Measurements from ENCODE around the gene FAM83G. TPM values are rescaled to one million over a fixed set of nuclear protein-coding genes. Genes with fewer than 3 reads are reported as not detected.

The FAM83G gene
- total RNA-seq, 1 experiment from 2014 or later, result 24.3 TPM

DNA sequence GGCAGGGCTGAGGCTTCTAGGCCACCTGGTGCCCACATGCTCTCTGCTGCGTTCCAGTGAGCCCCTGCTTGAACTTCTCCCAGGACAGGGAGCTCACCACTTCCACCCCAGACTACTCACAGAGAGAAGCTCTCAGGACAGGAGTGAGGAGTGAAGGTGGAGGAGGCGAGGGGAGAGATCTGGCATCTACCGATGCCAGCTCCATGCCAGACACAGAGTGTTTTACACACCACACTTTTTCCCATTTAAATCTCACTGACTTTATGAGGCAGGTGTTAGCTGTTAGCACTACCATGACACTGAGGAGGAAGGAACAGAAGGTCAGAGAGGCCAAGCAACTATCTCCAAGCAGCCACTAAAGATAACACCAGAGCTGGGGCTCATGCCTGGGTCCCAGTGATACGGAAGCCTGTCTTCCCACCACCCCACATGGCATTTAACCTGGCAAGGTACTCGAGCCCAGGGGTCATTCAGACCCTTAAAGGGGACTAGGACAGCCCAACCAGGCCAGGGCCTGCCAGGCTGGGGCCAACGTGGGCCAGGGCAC, 6.8 kb downstream of the FAM83G start:
- Mint-ChIP-seq H3K36me3 (ENCODE audit: insufficient read depth, unreplicated experiment) (peaks cover 76% of the 10 kb centered on the region), H3K27ac (ENCODE audit: unreplicated experiment) (no peak overlapping the region), H3K4me3 (ENCODE audit: unreplicated experiment) (no peak overlapping the region), H3K9me3 (ENCODE audit: unreplicated experiment) (peaks cover 14% of the 10 kb centered on the region), H3K4me1 (ENCODE audit: low read depth, unreplicated experiment) (peaks cover 7% of the 10 kb centered on the region), H3K27me3 (ENCODE audit: insufficient read depth, unreplicated experiment) (no peaks in the 10 kb centered on the region)
- Histone ChIP-seq H3K9me3 (peaks cover 7% of the 10 kb centered on the region; the same call in 1 of the 2 replicates), H3K4me1 (peaks cover 7% of the 10 kb centered on the region), H3K27me3 (replicated peaks; ENCODE audit: control insufficient read depth, insufficient read depth, low read length) (no peaks in the 10 kb centered on the region), H3K36me3 (ENCODE audit: control insufficient read depth, insufficient read depth, low read length) (no peaks in the 10 kb centered on the region; the same call in 1 of the 2 replicates), H3K4me3 (ENCODE audit: low read depth, low read length) (no peak overlapping the region)
- ChIA-PET POLR2A (no interaction called here), CTCF (no interaction called here)
- no TSS peak for BruUV-seq (replicated peaks)
- TF ChIP-seq CTCF (IDR thresholded peaks at IDR 0.05; ENCODE audit: insufficient read depth in 1 of 2, low read depth in 1 of 2, low read length in 1 of 2, severe bottlenecking in 1 of 2, unreplicated experiment in 1 of 2), result no peak
- DNase-seq, result no peak
- intact Hi-C loops (cut with micrococcal nuclease; ENCODE audit: unreplicated experiment), result no loop called here

DNA sequence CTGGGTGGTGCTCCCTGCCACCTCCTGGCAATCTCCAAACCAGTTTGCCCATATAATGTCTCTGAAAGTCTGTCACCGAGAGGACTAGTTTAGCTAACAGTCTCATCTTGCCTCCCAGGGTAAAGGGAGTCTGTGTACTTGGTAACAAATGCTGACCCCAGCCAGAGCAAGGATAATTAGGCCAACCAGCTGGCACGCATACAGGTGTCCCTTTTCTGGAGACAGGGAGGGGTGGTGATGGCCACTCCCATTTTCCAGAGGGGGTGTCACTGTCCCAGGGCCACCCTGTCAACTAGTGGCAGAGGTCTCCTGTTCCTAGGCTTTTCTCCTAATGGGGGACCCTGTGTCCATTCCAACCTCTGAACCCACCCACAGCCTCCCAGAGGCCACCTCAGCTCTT, 8.1 kb downstream of the FAM83G start:
- Mint-ChIP-seq H3K4me1 (ENCODE audit: low read depth, unreplicated experiment) (no peaks in the 10 kb centered on the region), H3K27me3 (ENCODE audit: insufficient read depth, unreplicated experiment) (no peaks in the 10 kb centered on the region), H3K4me3 (ENCODE audit: unreplicated experiment) (no peak overlapping the region), H3K36me3 (ENCODE audit: insufficient read depth, unreplicated experiment) (peaks cover 68% of the 10 kb centered on the region), H3K27ac (ENCODE audit: unreplicated experiment) (no peak overlapping the region), H3K9me3 (ENCODE audit: unreplicated experiment) (peaks cover 14% of the 10 kb centered on the region)
- ChIA-PET CTCF (no interaction called here), POLR2A (no interaction called here)
- no TSS peak for BruUV-seq (replicated peaks)
- H3K36me3 ChIP-seq (ENCODE audit: control insufficient read depth, insufficient read depth, low read length), result no peaks in the 10 kb centered on the region; the same call in none of the 2 replicates
- peaks cover 7% of the 10 kb centered on the region; the same call in 1 of the 2 replicates for H3K4me1 ChIP-seq
- H3K9me3 ChIP-seq, result peaks cover 7% of the 10 kb centered on the region; the same call in 1 of the 2 replicates
- no peaks in the 10 kb centered on the region for H3K27me3 ChIP-seq (replicated peaks; ENCODE audit: control insufficient read depth, insufficient read depth, low read length)
- TF ChIP-seq CTCF (IDR thresholded peaks at IDR 0.05; ENCODE audit: insufficient read depth in 1 of 2, low read depth in 1 of 2, low read length in 1 of 2, severe bottlenecking in 1 of 2, unreplicated experiment in 1 of 2), result no peak
- intact Hi-C loops (cut with micrococcal nuclease; ENCODE audit: unreplicated experiment), result no loop called here
- no peak overlapping the region for H3K4me3 ChIP-seq (ENCODE audit: low read depth, low read length)
- DNase-seq, result no peak

GRCh38 chr17:18995220-18995619, 9.3 kb downstream of the FAM83G start:
- TF ChIP-seq CTCF (IDR thresholded peaks at IDR 0.05; ENCODE audit: insufficient read depth in 1 of 2, low read depth in 1 of 2, low read length in 1 of 2, severe bottlenecking in 1 of 2, unreplicated experiment in 1 of 2), result no peak
- ChIA-PET CTCF (no interaction called here), POLR2A (no interaction called here)
- H3K27me3 ChIP-seq (replicated peaks; ENCODE audit: control insufficient read depth, insufficient read depth, low read length), result no peaks in the 10 kb centered on the region
- no peaks in the 10 kb centered on the region for H3K27me3 Mint-ChIP-seq (ENCODE audit: insufficient read depth, unreplicated experiment)
- peaks cover 64% of the 10 kb centered on the region for H3K36me3 Mint-ChIP-seq (ENCODE audit: insufficient read depth, unreplicated experiment)
- BruUV-seq (replicated peaks), result no TSS peak
- DNase-seq, result no peak
- no peak overlapping the region for H3K27ac Mint-ChIP-seq (ENCODE audit: unreplicated experiment)
- H3K4me1 Mint-ChIP-seq (ENCODE audit: low read depth, unreplicated experiment), result peaks cover under 1% of the 10 kb centered on the region
- peaks cover 7% of the 10 kb centered on the region; the same call in 1 of the 2 replicates for H3K9me3 ChIP-seq
- intact Hi-C loops (cut with micrococcal nuclease; ENCODE audit: unreplicated experiment), result no loop called here
- H3K9me3 Mint-ChIP-seq (ENCODE audit: unreplicated experiment), result peaks cover 14% of the 10 kb centered on the region
- no peaks in the 10 kb centered on the region; the same call in none of the 2 replicates for H3K36me3 ChIP-seq (ENCODE audit: control insufficient read depth, insufficient read depth, low read length)
- no peak overlapping the region for H3K4me3 Mint-ChIP-seq (ENCODE audit: unreplicated experiment)
- H3K4me1 ChIP-seq, result peaks cover 2% of the 10 kb centered on the region; the same call in 1 of the 2 replicates
- no peak overlapping the region for H3K4me3 ChIP-seq (ENCODE audit: low read depth, low read length)

Measured in Caco-2 (cell line).